Ovary (tissue), 9 donors: Measurements from ENCODE around the gene SKI. TPM values are rescaled to one million over a fixed set of nuclear protein-coding genes. Genes with fewer than 3 reads are reported as not detected.
"Not testable (repeated sequence)": the region's sequence is repeated elsewhere in the genome, so short reads cannot be mapped to it uniquely, and the experiment has no call there.

Source experiments
- DNase-seq, 5 donors: peaks; one replicate each; pipeline ENCODE4 v3.0.0-alpha.2; 2019 to 2020
- H3K27ac ChIP-seq, 2 donors: fragments of 200-600 bp; one replicate each; pipeline versions ENCODE4 v1.5.1 to v1.8.0; 2019 to 2022
- H3K27me3 ChIP-seq: fragments of 200-600 bp; one replicate; pipeline ENCODE4 v1.8.0; 2022
- H3K36me3 ChIP-seq: fragments of 200-600 bp; sonication (generic); one replicate; pipeline ENCODE4 v1.5.1; 2019
- H3K4me1 ChIP-seq: one replicate; pipeline ENCODE4 v1.8.1; 2013; ENCODE audit warnings: mild to moderate bottlenecking, moderate library complexity; ENCODE audit not compliant: insufficient read depth
- H3K4me3 ChIP-seq: fragments of 200-600 bp; sonication (generic); one replicate; pipeline ENCODE4 v1.5.1; 2017
- H3K9me3 ChIP-seq, 2 donors: fragments of 200-600 bp in 1 of 2; sonication (generic) in 1 of 2; one replicate each; pipeline versions ENCODE4 v1.5.1 to v1.8.1; 2013 to 2019; ENCODE audit warnings: mild to moderate bottlenecking in 1 of 2, moderate library complexity in 1 of 2
- EP300 ChIP-seq: sonication (generic); formaldehyde crosslinking; IDR thresholded peaks from one replicate; pipeline ENCODE4 v1.6.1; 2017; ENCODE audit warnings: antibody characterized with exemption
- POLR2A ChIP-seq: fragments of 450-650 bp; IDR thresholded peaks from one replicate; pipeline ENCODE4 v1.6.1; 2017; ENCODE audit warnings: antibody characterized with exemption, mild to moderate bottlenecking, moderate library complexity
- WGBS, 3 donors: extraction: QIAGEN DNeasy Blood & Tissue Kit in 1 of 3; methylation state at CpG; one replicate each; pipeline versions ENCODE4 v1.1.5 to v1.1.7; 2013 to 2017; 5-methylcytosine and 5-hydroxymethylcytosine counted together
- intact Hi-C, 4 donors: fragments of 100-400 bp; cut with DNase I; formaldehyde crosslinking; loops; one replicate each; pipeline versions ENCODE4 v1.11.0 to v1.15.1; 2022 to 2023
- polyA plus RNA-seq, 2 donors: library from polyadenylated mRNA; stranded (reverse); fragments of 200-250 nt in 1 of 2; fragments of 350-450 nt in 1 of 2; fragmentation: Illumina TruSeq in 1 of 2; extraction: RNeasy Lipid Tissue Mini Kit (QIAGEN cat#74804) in 1 of 2; gene quantifications; one replicate each; pipeline ENCODE4 v1.2.3, GENCODE V29; 2013 to 2014
- total RNA-seq, 7 donors: library from RNA; depleted of rRNA in 2 of 7; stranded (reverse); fragments of >200 nt in 2 of 7; fragmentation: NEBNext Ultra II Directional in 3 of 7; extraction: Animal tissue kit (Norgen Biotek cat#: 25700) in 3 of 7; gene quantifications; one replicate each; pipeline versions ENCODE4 v1.1.0 to v1.2.4, GENCODE V29; 2016 to 2023
- TF ChIP-seq, protein P1 (sequence below), 3 donors: fragments of 450-650 bp in 2 of 3; fragments of 200-600 bp in 1 of 3; IDR thresholded peaks; one replicate each; pipeline versions ENCODE4 v1.5.1 to v1.8.0; 2016 to 2022; ENCODE audit warnings: antibody characterized with exemption in 3 of 3, mild to moderate bottlenecking in 1 of 3
- donor health status: DM: no; HTN: no; CAD: no; lungs with moderate emphysema.
- donor health status: DM: no; HTN: no; CAD: no.
- donor health status: Bipolar disorder and iron deficiency.
- donor health status: DM: yes; HTN: yes; CAD: no.
- donor health status: DM: no; HTN: no; CAD: no.
- donor health status: DM: yes; HTN: yes; CAD: no.

The SKI gene
- total and polyA plus RNA-seq, 9 donors = 27.8 to 109 (median 79.1) TPM

- no peaks in the 10 kb centered on the region for H3K9me3 ChIP-seq
- no peak overlapping the region for H3K27ac ChIP-seq
- TF ChIP-seq, protein P1, sequence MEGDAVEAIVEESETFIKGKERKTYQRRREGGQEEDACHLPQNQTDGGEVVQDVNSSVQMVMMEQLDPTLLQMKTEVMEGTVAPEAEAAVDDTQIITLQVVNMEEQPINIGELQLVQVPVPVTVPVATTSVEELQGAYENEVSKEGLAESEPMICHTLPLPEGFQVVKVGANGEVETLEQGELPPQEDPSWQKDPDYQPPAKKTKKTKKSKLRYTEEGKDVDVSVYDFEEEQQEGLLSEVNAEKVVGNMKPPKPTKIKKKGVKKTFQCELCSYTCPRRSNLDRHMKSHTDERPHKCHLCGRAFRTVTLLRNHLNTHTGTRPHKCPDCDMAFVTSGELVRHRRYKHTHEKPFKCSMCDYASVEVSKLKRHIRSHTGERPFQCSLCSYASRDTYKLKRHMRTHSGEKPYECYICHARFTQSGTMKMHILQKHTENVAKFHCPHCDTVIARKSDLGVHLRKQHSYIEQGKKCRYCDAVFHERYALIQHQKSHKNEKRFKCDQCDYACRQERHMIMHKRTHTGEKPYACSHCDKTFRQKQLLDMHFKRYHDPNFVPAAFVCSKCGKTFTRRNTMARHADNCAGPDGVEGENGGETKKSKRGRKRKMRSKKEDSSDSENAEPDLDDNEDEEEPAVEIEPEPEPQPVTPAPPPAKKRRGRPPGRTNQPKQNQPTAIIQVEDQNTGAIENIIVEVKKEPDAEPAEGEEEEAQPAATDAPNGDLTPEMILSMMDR (IDR thresholded peaks at IDR 0.05) = no peak
- no peak for TF ChIP-seq EP300
- TF ChIP-seq POLR2A = no peak
- peaks cover 29% of the 10 kb centered on the region for H3K4me1 ChIP-seq
- intact Hi-C loops = loop anchor here in 1 of 4 donors (5.0 kb wide), 1 partner anchor 58 kb away; no protein-coding TSS in a partner anchor
- no peaks in the 10 kb centered on the region for H3K36me3 ChIP-seq
- 88 to 94% (median 91%) methylated on average over 13 of the region's 13 CpGs for WGBS, 3 donors
- no peak overlapping the region for H3K4me3 ChIP-seq
- DNase-seq = no peak
- H3K27me3 ChIP-seq = no peaks in the 10 kb centered on the region
Measured at GRCh38 chr1:2295526-2295925, 67.4 kb downstream of the SKI start.

GRCh38 chr1:2296211-2296610 is 68.1 kb downstream of the SKI start:
- intact Hi-C loops = loop anchor here in 1 of 4 donors (5.0 kb wide), 1 partner anchor 59 kb away; no protein-coding TSS in a partner anchor
- not testable (repeated sequence) for H3K27ac ChIP-seq, H3K4me3 ChIP-seq, H3K36me3 ChIP-seq, H3K27me3 ChIP-seq, DNase-seq, H3K9me3 ChIP-seq
- peaks cover 30% of the 10 kb centered on the region for H3K4me1 ChIP-seq
- 78 to 86% (median 81%) methylated on average over 9 of the region's 9 CpGs for WGBS, 3 donors

DNA sequence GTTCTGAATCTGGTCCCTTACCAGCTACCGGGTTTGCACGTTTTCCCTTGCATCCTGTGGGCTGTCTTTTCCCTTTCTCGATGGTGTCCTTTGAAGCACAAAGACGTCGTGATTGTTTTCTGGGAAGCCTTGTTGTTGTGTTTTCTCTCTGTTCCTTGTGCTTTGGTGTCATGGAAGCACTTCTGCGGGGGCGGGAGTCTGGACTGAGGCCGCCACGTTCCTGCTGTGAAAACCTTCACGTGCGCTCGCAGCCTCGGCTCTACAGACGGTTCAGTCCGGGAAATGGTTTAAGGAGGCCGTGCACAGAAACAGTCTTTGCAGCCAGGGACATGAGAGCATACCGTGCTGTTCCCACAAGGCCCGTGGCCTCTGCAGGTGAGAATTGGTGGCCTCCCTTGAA is 68.5 kb downstream of the SKI start:
- TF ChIP-seq POLR2A = no peak
- TF ChIP-seq, protein P1 (IDR thresholded peaks at IDR 0.05) = no peak
- TF ChIP-seq EP300 = no peak
- no peak overlapping the region for H3K27ac ChIP-seq
- DNase-seq = no peak
- peaks cover 27% of the 10 kb centered on the region for H3K4me1 ChIP-seq
- 60 to 76% (median 75%) methylated on average over 18 of the region's 18 CpGs for WGBS, 3 donors
- H3K36me3 ChIP-seq = no peaks in the 10 kb centered on the region
- H3K27me3 ChIP-seq = no peaks in the 10 kb centered on the region
- H3K9me3 ChIP-seq = no peaks in the 10 kb centered on the region
- no peak overlapping the region for H3K4me3 ChIP-seq
- intact Hi-C loops = loop anchor here in 1 of 4 donors (5.0 kb wide), 1 partner anchor 59 kb away; no protein-coding TSS in a partner anchor

DNA sequence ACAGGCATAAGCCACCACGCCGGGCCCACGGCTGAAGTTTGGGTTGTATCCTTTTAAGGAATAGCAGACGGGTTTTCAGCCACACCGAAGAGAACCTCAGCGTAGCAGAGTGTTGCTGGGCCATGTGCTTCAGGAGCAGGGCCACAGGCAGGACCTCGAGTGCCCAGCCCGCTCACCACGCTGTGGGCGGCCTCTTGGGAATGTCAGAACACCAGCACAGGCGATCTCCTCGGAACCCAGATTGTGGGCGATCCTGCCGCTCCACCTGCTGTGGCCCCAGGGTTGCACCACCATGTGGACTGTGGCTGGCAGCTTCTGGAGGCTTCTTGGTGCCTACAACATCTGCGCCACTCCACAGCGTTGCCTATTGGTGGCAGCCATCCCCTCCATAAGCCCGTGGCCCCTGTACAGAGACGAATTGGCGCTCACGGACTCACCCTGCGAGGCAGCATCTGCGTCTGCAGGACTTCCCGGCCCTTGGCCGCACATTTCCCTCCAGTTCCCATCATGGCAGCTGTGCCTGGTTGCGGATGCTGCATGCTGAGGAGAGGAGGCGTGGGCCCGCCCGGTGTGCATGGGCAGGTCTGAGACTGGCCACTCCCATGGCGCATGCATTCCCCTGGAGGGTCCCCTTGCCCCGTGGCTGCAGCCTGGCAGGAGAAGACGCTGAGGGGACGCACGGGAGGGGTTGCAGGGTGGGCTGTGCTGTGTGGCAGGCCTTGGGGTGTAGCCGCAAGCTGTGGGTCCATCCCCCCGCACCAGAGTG is 69.3 kb downstream of the SKI start:
- Histone ChIP-seq H3K27ac (no peak overlapping the region), H3K36me3 (no peaks in the 10 kb centered on the region), H3K4me3 (no peak overlapping the region), H3K4me1 (peaks cover 26% of the 10 kb centered on the region), H3K9me3 (no peaks in the 10 kb centered on the region), H3K27me3 (no peaks in the 10 kb centered on the region)
- no peak for TF ChIP-seq POLR2A
- TF ChIP-seq, protein P1 (IDR thresholded peaks at IDR 0.05) = no peak
- no peak for TF ChIP-seq EP300
- no peak for DNase-seq
- 92 to 93% (median 93%) methylated on average over 27 to 35 of the region's 35 CpGs for WGBS, 3 donors
- intact Hi-C loops = loop anchor here in 1 of 4 donors (5.0 kb wide), 1 partner anchor 60 kb away; no protein-coding TSS in a partner anchor

GRCh38 chr1:2298685-2299084 is 70.6 kb downstream of the SKI start:
- Histone ChIP-seq H3K4me1 (peaks cover 26% of the 10 kb centered on the region), H3K9me3 (no peaks in the 10 kb centered on the region), H3K27me3 (no peaks in the 10 kb centered on the region), H3K4me3 (no peak overlapping the region), H3K27ac (no peak overlapping the region), H3K36me3 (no peaks in the 10 kb centered on the region)
- TF ChIP-seq, protein P1 (IDR thresholded peaks at IDR 0.05) = no peak
- TF ChIP-seq POLR2A (no peak), EP300 (no peak)
- WGBS, 3 donors = 84 to 88% (median 86%) methylated on average over 12 of the region's 12 CpGs
- intact Hi-C loops = loop anchor here in 1 of 4 donors (5.0 kb wide), 1 partner anchor 61 kb away; no protein-coding TSS in a partner anchor
- no peak for DNase-seq
